ENCODE results near the gene CCSER1. TPM values are rescaled to one million over a fixed set of nuclear protein-coding genes. Genes with fewer than 3 reads are reported as not detected.
"Not testable (repeated sequence)": the region's sequence is repeated elsewhere in the genome, so short reads cannot be mapped to it uniquely, and the experiment has no call there.

CCSER1 gene
- total RNA-seq, 1 experiment from 2014 or later: not detected

DNA sequence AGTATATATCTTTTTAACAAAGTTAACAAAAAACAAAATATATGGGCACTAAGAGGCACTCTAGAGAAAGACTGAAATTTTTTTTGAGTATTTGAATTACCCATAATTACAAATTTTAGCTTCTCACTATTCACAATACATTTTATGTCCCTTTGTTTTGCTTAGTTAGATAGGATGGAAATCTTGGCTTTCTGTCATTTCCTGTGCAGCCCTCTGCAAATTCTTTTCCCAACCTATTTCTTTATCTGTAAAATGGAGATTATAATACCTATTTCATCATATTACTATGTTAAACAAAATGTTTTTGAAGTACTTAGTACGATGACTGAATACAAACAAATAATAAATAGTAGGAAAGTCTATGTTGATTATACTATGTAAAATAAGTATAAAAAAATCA, 710.0 kb downstream of the CCSER1 start:
- Histone ChIP-seq H3K4me3 (no peak overlapping the region), H3K9me3 (no peaks in the 10 kb centered on the region), H3K36me3 (no peaks in the 10 kb centered on the region), H3K27me3 (no peaks in the 10 kb centered on the region)
- no peak for DNase-seq

DNA sequence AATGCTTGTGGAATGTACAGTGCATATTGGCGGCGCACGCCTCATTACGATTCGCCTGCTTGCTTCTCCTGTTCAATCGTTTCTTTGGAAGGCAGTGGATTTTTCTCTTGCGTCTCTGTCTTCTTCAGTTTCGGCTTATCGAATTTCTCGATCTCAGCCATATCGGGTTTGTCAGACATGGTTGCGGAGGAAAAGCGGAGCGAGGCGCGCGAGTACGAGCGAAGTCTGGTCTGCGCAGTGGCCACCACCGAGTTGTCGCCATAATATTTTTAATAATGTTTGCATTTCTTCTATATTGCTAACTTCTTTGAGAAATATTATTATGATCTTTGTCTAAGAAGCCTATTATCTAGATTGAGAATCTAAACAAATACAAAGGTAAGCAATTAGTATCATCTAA, 711.7 kb downstream of the CCSER1 start:
- H3K36me3 ChIP-seq, H3K9me3 ChIP-seq, H3K4me3 ChIP-seq, DNase-seq, H3K27me3 ChIP-seq: not testable (repeated sequence)

DNA sequence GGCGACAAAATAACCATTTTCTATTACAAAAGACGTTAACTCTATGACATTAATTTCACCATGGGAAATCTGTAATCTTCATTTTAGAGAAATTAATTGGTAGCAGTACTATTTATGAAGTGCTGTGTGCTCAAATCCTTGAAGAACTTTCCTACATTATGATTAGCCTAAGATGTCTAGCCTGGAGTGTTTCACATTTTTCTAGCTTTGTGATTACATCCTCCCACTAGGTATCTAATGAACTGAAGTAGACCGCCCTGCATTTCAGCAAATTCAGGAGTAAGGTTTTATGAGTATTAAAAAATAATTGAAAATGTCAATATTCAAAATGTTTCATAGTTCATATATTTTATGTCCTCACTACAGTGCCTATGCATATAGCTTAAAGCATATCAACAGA, 713.1 kb downstream of the CCSER1 start:
- Histone ChIP-seq H3K36me3 (no peaks in the 10 kb centered on the region), H3K4me3 (no peak overlapping the region), H3K27me3 (no peaks in the 10 kb centered on the region), H3K9me3 (no peaks in the 10 kb centered on the region)
- no peak for DNase-seq

DNA sequence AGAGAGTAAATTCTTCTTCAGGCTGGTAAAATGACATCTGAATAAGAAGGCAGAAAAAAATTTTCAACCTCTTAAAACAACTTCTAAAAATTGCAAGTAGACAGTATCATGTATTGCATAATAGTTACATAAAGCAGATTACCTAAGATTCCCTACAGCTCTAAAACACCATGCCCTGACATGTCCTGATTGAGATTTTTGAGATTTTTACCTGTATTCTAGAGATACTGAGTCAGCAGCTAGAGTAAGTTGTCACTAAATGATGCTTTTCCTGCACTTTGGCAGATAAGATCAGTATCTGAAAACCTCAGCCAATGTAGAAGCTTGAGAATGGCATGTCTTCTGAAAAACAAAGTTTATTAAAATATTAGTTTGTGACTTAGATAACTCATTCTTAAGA, 713.6 kb downstream of the CCSER1 start:
- Histone ChIP-seq H3K9me3 (no peaks in the 10 kb centered on the region), H3K27me3 (no peaks in the 10 kb centered on the region), H3K36me3 (no peaks in the 10 kb centered on the region), H3K4me3 (no peak overlapping the region)
- DNase-seq: no peak

- Histone ChIP-seq H3K9me3 (no peaks in the 10 kb centered on the region), H3K27me3 (no peaks in the 10 kb centered on the region), H3K36me3 (no peaks in the 10 kb centered on the region), H3K4me3 (no peak overlapping the region)
- DNase-seq: no peak
These were observed 714.5 kb downstream of the CCSER1 start for GRCh38 chr4:90841676-90842075.

DNA sequence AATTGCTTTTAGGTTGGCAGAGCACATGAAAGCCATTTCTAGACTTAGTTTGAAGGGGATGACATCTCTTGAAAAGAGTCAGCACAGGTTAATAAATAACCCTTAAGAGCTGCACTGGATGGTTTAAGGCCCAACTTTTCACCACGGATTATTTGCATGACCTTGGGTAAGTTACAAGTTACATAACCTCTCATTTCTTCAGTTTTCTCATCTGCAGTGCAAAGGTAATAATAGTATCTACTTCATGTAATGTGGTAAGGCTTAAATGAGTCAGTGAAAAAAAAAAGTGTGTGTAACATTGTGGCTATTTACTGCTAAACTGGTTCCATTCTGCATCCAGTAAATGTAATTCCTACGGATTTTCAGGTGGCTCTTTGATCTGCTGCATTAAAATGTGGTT, 715.8 kb downstream of the CCSER1 start:
- no peaks in the 10 kb centered on the region for H3K9me3 ChIP-seq
- no peak for DNase-seq
- H3K36me3 ChIP-seq: no peaks in the 10 kb centered on the region
- no peak overlapping the region for H3K4me3 ChIP-seq
- H3K27me3 ChIP-seq: no peaks in the 10 kb centered on the region

DNA sequence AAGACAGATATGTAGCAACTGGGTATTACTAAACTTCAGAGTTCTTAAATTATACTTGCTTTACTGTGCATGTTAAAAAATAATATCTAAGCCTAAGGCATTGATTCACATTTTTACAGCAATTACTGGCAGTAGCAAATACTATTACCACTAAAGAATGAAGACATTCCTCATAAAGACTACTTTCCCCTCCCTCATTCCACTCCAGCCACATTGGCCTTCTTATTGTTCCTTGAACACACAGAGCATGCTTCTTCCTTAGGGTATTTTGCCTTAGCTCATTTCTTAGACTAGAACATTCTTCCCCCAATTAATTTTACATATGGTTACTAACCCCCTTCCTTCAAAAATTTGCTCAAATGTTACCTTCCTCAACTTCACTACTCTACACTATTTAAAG, 717.0 kb downstream of the CCSER1 start:
- H3K9me3 ChIP-seq: no peaks in the 10 kb centered on the region
- no peaks in the 10 kb centered on the region for H3K27me3 ChIP-seq
- no peak for DNase-seq
- no peak overlapping the region for H3K4me3 ChIP-seq
- no peaks in the 10 kb centered on the region for H3K36me3 ChIP-seq

DNA sequence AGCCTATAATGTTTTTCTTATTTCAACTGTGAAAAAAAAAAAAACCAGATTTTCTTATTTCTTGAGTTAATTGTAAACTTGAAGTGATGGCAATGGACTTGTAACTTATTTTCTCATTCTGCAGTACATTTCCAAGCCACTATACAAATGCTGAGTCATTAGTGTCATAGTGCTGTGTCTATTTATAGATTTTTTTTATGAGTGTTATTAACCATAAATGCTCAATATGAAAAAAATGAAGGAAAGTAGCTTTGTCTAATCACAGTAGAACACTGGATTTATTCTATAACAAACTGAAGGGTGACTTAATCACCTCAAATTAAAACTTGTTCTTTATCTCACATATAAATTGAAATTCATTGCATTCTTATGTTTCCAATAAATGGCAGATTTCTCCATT, 718.6 kb downstream of the CCSER1 start:
- H3K36me3 ChIP-seq: no peaks in the 10 kb centered on the region
- H3K27me3 ChIP-seq: no peaks in the 10 kb centered on the region
- no peak overlapping the region for H3K4me3 ChIP-seq
- no peaks in the 10 kb centered on the region for H3K9me3 ChIP-seq
- no peak for DNase-seq

- no peaks in the 10 kb centered on the region for H3K27me3 ChIP-seq
- H3K9me3 ChIP-seq: no peaks in the 10 kb centered on the region
- H3K36me3 ChIP-seq: no peaks in the 10 kb centered on the region
- H3K4me3 ChIP-seq: no peak overlapping the region
- DNase-seq: no peak
These were observed 725.0 kb downstream of the CCSER1 start for GRCh38 chr4:90852237-90852636.

- no peaks in the 10 kb centered on the region for H3K36me3 ChIP-seq
- no peaks in the 10 kb centered on the region for H3K9me3 ChIP-seq
- no peaks in the 10 kb centered on the region for H3K27me3 ChIP-seq
- H3K4me3 ChIP-seq: no peak overlapping the region
- DNase-seq: no peak
These were observed 727.9 kb downstream of the CCSER1 start for GRCh38 chr4:90855111-90855510.

DNA sequence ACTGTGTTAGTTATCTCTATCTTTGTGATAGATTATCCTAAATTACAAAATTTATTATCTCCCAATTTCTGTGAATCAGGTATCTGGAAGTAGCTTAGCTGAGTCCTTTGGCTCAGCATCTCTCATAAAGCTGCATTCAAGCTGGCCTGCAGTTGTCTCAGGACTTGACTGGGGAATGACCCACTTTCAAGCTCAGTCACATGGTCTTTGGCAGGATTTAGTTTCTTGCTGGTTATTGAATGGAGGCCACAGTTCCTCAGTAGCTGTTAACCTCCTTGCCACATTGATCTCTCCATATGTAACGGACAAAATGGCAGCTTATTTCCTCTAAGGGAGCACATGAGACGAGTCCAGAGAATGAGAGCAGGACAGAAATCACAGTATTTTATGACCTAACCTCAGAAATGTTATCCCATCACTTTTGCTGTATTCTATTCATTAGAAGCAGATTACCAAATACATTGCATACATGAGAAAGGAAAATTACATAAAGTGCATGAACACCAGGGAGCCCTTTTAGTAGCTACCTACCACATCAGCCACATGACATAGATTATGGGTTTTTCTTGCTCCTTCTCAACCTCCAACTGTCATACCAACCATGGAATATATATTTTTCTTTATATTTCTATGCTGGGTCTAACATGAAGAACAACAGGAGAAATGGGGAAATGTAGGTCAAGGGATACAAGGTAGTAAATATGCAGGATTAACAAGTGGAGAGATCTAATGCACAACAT, 730.1 kb downstream of the CCSER1 start:
- H3K9me3 ChIP-seq: no peaks in the 10 kb centered on the region
- no peaks in the 10 kb centered on the region for H3K27me3 ChIP-seq
- no peak for DNase-seq
- no peaks in the 10 kb centered on the region for H3K36me3 ChIP-seq
- H3K4me3 ChIP-seq: no peak overlapping the region

GRCh38 chr4:90875791-90876190, 748.6 kb downstream of the CCSER1 start:
- DNase-seq: no peak
- H3K27me3 ChIP-seq: no peaks in the 10 kb centered on the region
- H3K9me3 ChIP-seq: no peaks in the 10 kb centered on the region
- no peaks in the 10 kb centered on the region for H3K36me3 ChIP-seq
- no peak overlapping the region for H3K4me3 ChIP-seq

DNA sequence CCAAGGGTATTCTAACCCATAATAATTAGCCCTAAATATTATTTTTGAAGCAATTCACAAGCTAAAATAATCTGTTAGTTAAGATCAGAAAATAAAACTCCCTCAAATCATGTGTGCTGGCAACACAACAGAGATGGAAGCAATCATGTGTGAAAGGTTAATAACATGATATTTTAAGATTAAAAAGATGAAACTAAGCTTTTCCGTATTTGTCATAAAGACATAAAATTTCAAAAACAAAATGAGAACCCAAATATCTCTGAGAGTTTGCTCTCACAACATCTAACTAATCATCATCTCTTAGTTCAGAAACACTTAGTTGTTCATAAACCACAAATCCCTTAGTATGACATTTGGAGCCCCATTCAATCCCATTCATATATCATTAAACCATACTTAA, 749.1 kb downstream of the CCSER1 start:
- H3K9me3 ChIP-seq: no peaks in the 10 kb centered on the region
- no peaks in the 10 kb centered on the region for H3K36me3 ChIP-seq
- no peak overlapping the region for H3K4me3 ChIP-seq
- DNase-seq: no peak
- no peaks in the 10 kb centered on the region for H3K27me3 ChIP-seq

- no peaks in the 10 kb centered on the region for H3K36me3 ChIP-seq
- H3K27me3 ChIP-seq: no peaks in the 10 kb centered on the region
- no peaks in the 10 kb centered on the region for H3K9me3 ChIP-seq
- DNase-seq: no peak
- H3K4me3 ChIP-seq: no peak overlapping the region
These were observed 756.3 kb downstream of the CCSER1 start for GRCh38 chr4:90883519-90883918.

DNA sequence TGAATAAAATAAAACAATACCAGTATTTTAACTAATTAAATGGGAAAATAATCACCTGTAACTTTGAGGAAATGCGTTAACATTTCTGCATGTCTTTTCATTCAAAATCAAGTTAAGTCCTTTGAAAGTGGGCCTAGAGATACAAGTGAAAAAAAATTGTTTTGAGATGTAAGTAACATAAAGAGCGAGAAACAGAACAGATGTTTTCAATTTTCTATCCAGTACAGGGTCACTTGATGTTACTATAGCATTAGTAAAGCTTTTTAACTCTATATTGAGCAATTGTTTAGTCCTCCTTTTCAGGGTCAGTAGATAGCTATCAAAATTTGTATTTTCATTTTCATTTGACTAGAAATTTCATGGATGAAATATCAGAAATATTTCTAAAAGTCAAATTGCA, 761.4 kb downstream of the CCSER1 start:
- no peaks in the 10 kb centered on the region for H3K36me3 ChIP-seq
- H3K4me3 ChIP-seq: no peak overlapping the region
- H3K27me3 ChIP-seq: no peaks in the 10 kb centered on the region
- no peaks in the 10 kb centered on the region for H3K9me3 ChIP-seq
- no peak for DNase-seq

GRCh38 chr4:90889171-90889570, 762.0 kb downstream of the CCSER1 start:
- H3K9me3 ChIP-seq: no peaks in the 10 kb centered on the region
- H3K4me3 ChIP-seq: no peak overlapping the region
- no peaks in the 10 kb centered on the region for H3K27me3 ChIP-seq
- no peak for DNase-seq
- no peaks in the 10 kb centered on the region for H3K36me3 ChIP-seq

DNA sequence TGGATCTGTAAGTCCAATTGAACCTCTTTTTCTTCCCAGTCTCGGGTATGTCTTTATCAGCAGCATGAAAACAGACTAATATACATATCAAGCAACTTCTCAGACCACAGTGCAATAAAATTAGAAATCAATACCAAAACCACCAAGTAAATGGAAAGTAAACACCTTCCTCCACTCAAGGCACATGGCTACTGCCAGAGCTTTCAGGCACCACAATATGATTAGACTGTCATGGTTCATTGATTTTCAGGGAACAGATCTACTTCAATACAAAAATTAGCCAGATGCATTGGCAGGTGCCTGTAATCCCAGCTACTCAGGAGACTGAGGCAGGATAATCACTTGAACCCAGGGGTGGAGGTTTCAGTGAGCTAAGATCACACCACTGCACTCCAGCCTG, 776.2 kb downstream of the CCSER1 start:
- H3K4me3 ChIP-seq, H3K27me3 ChIP-seq, DNase-seq, H3K36me3 ChIP-seq, H3K9me3 ChIP-seq: not testable (repeated sequence)

DNA sequence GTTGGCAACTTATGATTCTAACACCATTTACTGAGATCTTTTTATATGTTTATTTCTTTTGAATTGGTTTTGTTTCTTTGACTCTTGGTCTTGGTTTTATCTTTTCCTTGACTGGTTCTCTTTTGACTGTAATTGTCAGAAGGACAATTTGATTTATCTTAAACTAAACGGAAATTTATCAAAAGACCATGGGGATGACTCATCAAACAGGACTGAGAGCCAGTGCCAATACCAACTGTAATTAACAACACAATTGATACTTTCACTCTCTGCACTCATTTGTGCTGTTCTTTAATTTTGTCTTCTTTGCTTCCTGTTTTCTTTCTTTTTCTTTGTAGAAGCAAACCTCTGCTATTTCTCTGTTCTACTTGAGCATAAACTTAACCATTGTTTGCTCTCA, 776.8 kb downstream of the CCSER1 start:
- no peaks in the 10 kb centered on the region for H3K36me3 ChIP-seq
- H3K4me3 ChIP-seq: no peak overlapping the region
- H3K9me3 ChIP-seq: no peaks in the 10 kb centered on the region
- H3K27me3 ChIP-seq: no peaks in the 10 kb centered on the region
- DNase-seq: no peak

GRCh38 chr4:90906239-90906638, 779.0 kb downstream of the CCSER1 start:
- DNase-seq: no peak
- H3K27me3 ChIP-seq: no peaks in the 10 kb centered on the region
- no peak overlapping the region for H3K4me3 ChIP-seq
- H3K9me3 ChIP-seq: no peaks in the 10 kb centered on the region
- no peaks in the 10 kb centered on the region for H3K36me3 ChIP-seq
